ENCODE measurements around the gene NRDC.

The NRDC gene

GRCh38 chr1:51754666-51755065 is 123.9 kb downstream of the NRDC start:
- DNase-seq = no peak

GRCh38 chr1:51753969-51754368 is 124.6 kb downstream of the NRDC start:
- DNase-seq = no peak

- no peak for DNase-seq
Measured at GRCh38 chr1:51752073-51752948, 126.2 kb downstream of the NRDC start.

- DNase-seq = no peak
Measured at GRCh38 chr1:51750729-51751128, 127.8 kb downstream of the NRDC start.

- no peak for DNase-seq
Measured at GRCh38 chr1:51750218-51750617, 128.3 kb downstream of the NRDC start.

GRCh38 chr1:51749151-51749550 is 129.4 kb downstream of the NRDC start:
- no peak for DNase-seq

GRCh38 chr1:51745304-51745570 is 133.3 kb downstream of the NRDC start:
- DNase-seq = no peak

GRCh38 chr1:51744506-51745303 is 133.8 kb downstream of the NRDC start:
- DNase-seq = no peak

GRCh38 chr1:51741121-51741681 is 137.3 kb downstream of the NRDC start:
- no peak for DNase-seq

- no peak for DNase-seq
Measured at GRCh38 chr1:51740652-51741051, 137.9 kb downstream of the NRDC start.

All from SIG-M5 (cell line).